ENCODE data around the gene NXF1. TPM values are rescaled to one million over a fixed set of nuclear protein-coding genes. Genes with fewer than 3 reads are reported as not detected.
A peak's percentile ranks its signal among the peaks of the same experiment; 100 is the strongest.

Gene NXF1
- total and polyA plus RNA-seq, 2 of the 8 experiments (the other 6 are each of a cell fraction or from before 2014, with no cell fraction given): 48.1 to 49.8 TPM

GRCh38 chr11:62792202-62792575 is 13.1 kb downstream of the NXF1 start:
- Histone ChIP-seq H3K4ac (replicated peaks; ENCODE audit: insufficient read length, low read depth, low read length) (no peak overlapping the region), H2BK12ac (ENCODE audit: low read depth, low read length) (no peak overlapping the region), H3K79me2 (ENCODE audit: control insufficient read depth in 1 of 2, insufficient read depth in 2 of 2, low read length in 2 of 2) (peaks cover 0 to 33% of the 10 kb centered on the region in 2 experiments; a peak in 2 of 4 replicates), H3K56ac (replicated peaks; ENCODE audit: insufficient read length, low read depth, low read length) (no peak overlapping the region), H3K4me2 (ENCODE audit: insufficient read depth in 1 of 2, low read depth in 2 of 2, low read length in 2 of 2) (peak overlapping the region; percentile 76 to 85), H3K23me2 (ENCODE audit: low read depth, low read length) (no peaks in the 10 kb centered on the region), H2BK5ac (ENCODE audit: low read depth, low read length) (no peak overlapping the region), H2BK15ac (ENCODE audit: low read length) (no peak overlapping the region), H3K9me3 (ENCODE audit: insufficient read depth in 2 of 2, low read depth in 1 of 2, low read length in 1 of 2) (no peaks in the 10 kb centered on the region), H4K20me1 (replicated peaks in 1 of 2; ENCODE audit: control insufficient read depth in 1 of 2, insufficient read depth in 2 of 2, low read length in 2 of 2) (peaks cover 0 to 2% of the 10 kb centered on the region in 2 experiments), H4K8ac (ENCODE audit: extremely low read depth, insufficient read depth, low read length) (no peak overlapping the region), H2BK120ac (replicated peaks; ENCODE audit: low read depth, low read length) (no peak overlapping the region), H3K27ac (ENCODE audit: low read depth, low read length) (no peak overlapping the region), H2AFZ (ENCODE audit: low read length) (no peak overlapping the region), H3K18ac (ENCODE audit: extremely low read depth, low read length) (no peak overlapping the region), H3K27me3 (replicated peaks in 1 of 4; ENCODE audit: control insufficient read depth in 3 of 4, extremely low read depth in 1 of 4, insufficient read depth in 3 of 4, low read length in 3 of 4) (no peaks in the 10 kb centered on the region), H4K91ac (replicated peaks; ENCODE audit: insufficient read length, low read length) (no peak overlapping the region), H2AK5ac (ENCODE audit: low read depth, low read length) (no peak overlapping the region), H3K4me1 (replicated peaks in 1 of 4; ENCODE audit: control insufficient read depth in 3 of 4, insufficient read depth in 4 of 4, low read length in 3 of 4) (peaks cover 0 to 7% (median 3%) of the 10 kb centered on the region in 4 experiments; a peak in 3 of 7 replicates), H3K36me3 (ENCODE audit: control insufficient read depth in 2 of 4, insufficient read depth in 4 of 4, low read length in 3 of 4) (peaks cover 14 to 43% (median 31%) of the 10 kb centered on the region in 4 experiments), H3K4me3 (ENCODE audit: extremely low read depth in 1 of 4, insufficient read depth in 2 of 4, low read depth in 3 of 4, low read length in 4 of 4) (peak overlapping the region; percentile 84 to 97 (median 91); a peak in 6 of 8 replicates), H4K5ac (ENCODE audit: insufficient read length, low read depth, low read length) (no peak overlapping the region), H3K14ac (ENCODE audit: insufficient read length) (no peak overlapping the region), H3K23ac (ENCODE audit: insufficient read length) (no peak overlapping the region), H3K79me1 (ENCODE audit: low read depth, low read length) (peaks cover 7% of the 10 kb centered on the region; the same call in 1 of the 2 replicates), H3K9ac (replicated peaks in 1 of 4; ENCODE audit: extremely low read depth in 1 of 4, low read depth in 3 of 4, low read length in 3 of 4) (no peak overlapping the region), H2BK20ac (ENCODE audit: low read length) (no peak overlapping the region)
- CTCF ChIA-PET (ENCODE audit: partially characterized antibody): interaction anchor here (0.6 to 2.5 kb wide), 3 partner anchors 15 to 66 kb away, joined by 3 to 6 read pairs (median 3); no protein-coding TSS in a partner anchor
- 69% methylated on average over 11 of the region's 11 CpGs; no CpG with 5 or more reads in 1 of the 2 experiments for WGBS, 2 experiments (ENCODE audit: extremely low coverage in 1 of 2, insufficient coverage in 1 of 2, insufficient read length in 1 of 2, insufficient replicate concordance in 2 of 2, low coverage in 1 of 2, low lambda C conversion rate in 2 of 2, missing lambda C conversion rate in 1 of 2)
- POLR2A ChIA-PET (ENCODE audit: partially characterized antibody): interaction anchor here (0.8 to 15.9 kb wide), 12 partner anchors 11 to 127 kb away, joined by 3 to 251 read pairs (median 13); partner anchors contain the start of genes C11orf98, CSKMT, NXF1 and STX5
- FAIRE-seq: no peak
- peak in 1 of 2 experiments; percentile 51 for DNase-seq (ENCODE audit: low read depth in 1 of 2, low spot score in 2 of 2)
- TF ChIP-seq SRF (IDR thresholded peaks at IDR 0.05; ENCODE audit: low read depth, low read length) (no peak), CHD2 (IDR thresholded peaks at IDR 0.05; ENCODE audit: low read length) (no peak), GTF2F1 (IDR thresholded peaks at IDR 0.05; ENCODE audit: borderline replicate concordance, low read depth, low read length) (no peak), ATF3 (IDR thresholded peaks at IDR 0.05; ENCODE audit: insufficient read depth, low read depth, low read length) (no peak), SUZ12 (IDR thresholded peaks at IDR 0.05; ENCODE audit: low read length) (no peak), RNF2 (IDR thresholded peaks at IDR 0.05; ENCODE audit: borderline replicate concordance, low read depth, low read length, missing control alignments, poor library complexity, severe bottlenecking) (no peak), EP300 (IDR thresholded peaks at IDR 0.05; ENCODE audit: borderline replicate concordance in 1 of 2, low read depth in 2 of 2, low read length in 2 of 2) (no peak), SAP30 (IDR thresholded peaks at IDR 0.05; ENCODE audit: insufficient read depth, insufficient replicate concordance, low read length) (no peak), MAX (IDR thresholded peaks at IDR 0.05) (no peak), SIN3A (conservative IDR thresholded peaks at IDR 0.05 in 1 of 2, IDR thresholded peaks at IDR 0.05 in 1 of 2; ENCODE audit: low read depth in 1 of 2, low read length in 2 of 2) (no peak), EZH2 (IDR thresholded peaks at IDR 0.05; ENCODE audit: low read depth, low read length, severe bottlenecking) (no peak)

Data from H1 (cell line).